Stimulated activated CD4-positive, alpha-beta T cell treated with anti-CD3 and anti-CD28 coated beads, TNF-alpha, amount 100 ng/mL, for 1 hour (primary cell): ENCODE measurements around the gene PIP5K1B.

Experiments used
- DNase-seq, 3 donors: peaks; one replicate each; pipeline ENCODE4 v3.0.0-alpha.2; 2020; ENCODE audit warnings: low read depth in 3 of 3, low spot score in 1 of 3

Gene PIP5K1B

DNA sequence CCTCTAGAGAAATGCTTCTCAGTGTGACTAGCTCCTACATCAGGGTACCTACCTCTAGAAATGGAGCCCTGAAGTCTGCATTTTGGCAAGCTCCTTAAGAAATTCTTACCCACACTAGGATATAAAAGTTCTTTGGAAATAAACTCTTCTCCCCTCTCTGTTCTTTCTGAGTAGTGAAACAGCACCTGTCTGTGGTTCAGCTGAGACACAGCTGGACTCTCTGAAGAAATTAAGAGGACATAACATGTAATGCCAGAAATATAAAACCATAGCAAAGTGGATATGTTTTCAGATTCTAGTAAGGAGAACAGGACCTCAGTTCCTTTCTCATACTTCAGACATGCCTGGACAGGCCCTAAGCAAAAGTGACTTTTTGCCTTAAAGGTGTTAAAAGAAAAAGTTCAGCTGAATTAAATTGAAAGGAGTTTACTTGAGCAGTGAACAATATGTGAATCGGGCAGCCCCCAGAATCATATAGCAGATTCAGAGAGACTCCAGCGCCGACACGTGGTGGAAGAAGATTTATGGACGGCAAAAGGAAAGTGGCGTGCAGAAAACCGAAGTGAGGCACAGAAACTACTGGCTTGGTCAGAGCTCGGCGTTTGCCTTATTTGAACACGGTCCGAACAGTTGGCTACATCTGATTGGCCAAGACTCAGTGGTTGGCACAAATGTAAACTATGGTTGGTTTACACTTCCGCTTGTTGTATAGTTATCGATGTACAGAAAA, 244.4 kb downstream of the PIP5K1B start:
- no peak for DNase-seq

DNA sequence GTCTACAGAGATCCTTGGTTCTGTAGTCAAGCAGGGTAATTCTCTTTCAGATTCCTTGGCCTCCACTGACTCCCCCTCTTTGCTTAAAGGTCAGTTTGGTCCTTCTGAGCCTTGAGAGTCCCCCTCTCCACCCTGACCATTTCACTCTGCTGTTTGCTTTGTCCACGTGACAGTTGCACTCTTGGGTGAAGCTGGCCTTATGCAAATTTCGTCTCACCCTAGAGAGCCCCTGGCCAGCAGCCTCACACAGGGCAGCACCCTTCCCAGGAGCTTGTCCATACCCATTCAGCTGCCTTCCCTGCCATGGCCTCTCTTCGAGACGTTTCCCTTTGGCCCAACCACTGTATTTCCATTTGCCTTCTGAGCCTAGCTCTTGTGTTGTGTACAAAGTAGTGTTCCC, 245.1 kb downstream of the PIP5K1B start:
- no peak for DNase-seq

DNA sequence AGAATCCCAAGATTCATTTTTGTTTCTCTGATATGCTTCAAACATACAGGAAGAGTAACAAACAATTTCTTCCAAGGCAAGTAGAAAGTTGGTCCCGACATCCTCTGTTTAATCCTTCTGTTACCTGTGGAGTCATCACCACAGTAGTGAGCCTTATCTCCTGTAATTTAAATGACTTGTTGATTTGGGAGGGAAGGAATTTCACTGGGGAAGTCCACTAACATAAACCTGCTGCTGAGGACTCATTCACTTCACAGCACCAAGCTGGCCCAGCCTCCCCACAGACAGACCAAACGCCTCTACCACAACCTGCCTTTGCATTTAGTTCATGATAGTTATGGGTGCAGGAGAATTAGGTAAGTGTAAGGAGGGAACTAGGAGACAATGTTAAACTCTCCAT, 245.6 kb downstream of the PIP5K1B start:
- no peak for DNase-seq

DNA sequence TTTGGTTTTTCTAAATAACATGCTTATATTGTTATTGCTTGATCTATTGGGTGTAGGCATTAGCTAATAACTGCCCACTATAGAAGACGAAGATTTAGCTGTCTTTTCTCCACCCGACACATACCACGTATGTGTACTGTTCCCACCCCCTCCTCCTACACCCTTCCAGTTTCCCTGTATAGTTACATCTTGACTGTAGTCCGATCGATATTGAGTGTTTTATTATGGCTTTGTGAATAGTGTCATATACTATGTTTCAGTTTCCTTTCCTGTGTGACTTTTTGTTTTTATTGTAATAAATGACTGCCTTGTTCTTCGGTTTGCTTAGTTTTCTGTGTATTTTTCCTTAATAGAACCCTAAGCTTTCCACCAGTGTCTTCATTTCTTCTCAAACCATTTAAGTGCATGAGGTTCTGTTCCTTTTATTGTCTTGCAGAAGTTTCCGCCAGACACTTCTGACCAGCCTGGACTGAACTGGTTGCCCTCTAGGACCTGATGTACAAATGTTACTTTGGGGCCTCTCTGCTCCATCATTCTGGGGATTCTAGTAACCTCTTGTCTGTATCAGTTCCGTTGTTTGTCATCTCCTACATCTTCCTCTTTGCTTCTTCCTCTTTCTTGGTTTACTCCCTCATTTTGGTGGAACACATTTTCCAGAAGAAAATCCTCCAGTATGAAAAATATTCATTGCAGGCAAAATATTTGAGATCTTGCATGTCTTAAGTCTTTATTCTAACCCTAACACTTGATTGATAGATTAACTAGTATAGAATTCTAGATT, 247.0 kb downstream of the PIP5K1B start:
- no peak for DNase-seq

DNA sequence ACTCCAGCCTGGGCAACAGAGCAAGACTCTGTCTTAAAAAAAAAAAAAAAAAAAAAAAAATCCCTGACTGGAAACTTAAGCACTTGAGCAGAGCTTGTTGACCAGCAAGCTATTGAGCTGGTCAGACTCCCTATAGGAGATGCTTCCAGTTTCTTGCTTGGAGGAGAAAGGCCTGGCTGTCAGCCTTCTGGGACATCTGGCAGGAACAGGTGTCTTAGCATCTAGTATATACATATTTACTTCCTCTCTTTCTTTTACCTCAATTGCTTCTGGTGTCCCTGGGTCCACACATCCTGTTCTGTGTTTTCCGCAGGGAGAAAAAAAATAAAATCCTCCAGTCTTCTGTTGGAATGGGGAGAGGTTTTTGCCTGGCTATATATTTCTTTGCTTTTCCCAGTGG, 248.7 kb downstream of the PIP5K1B start:
- no peak for DNase-seq

DNA sequence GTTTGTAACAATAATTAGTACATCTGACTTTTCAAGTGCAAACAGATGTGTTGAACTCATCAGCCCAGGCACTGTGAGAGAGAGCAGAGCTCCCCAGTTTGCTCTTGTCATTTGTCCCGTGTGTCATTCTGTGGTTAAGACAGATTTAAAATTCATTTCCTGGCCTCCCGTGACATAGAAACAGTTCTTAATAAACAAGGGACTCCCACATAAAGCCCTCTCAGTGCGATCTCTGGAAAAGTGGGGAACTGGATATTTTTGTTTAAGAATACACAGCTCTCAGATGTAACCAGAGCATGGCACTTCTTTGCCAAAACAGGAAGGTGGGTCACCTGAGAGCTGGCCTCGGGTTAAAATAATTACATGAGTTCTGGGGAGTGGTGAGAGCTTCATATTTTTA, 250.3 kb downstream of the PIP5K1B start:
- DNase-seq, result no peak

DNA sequence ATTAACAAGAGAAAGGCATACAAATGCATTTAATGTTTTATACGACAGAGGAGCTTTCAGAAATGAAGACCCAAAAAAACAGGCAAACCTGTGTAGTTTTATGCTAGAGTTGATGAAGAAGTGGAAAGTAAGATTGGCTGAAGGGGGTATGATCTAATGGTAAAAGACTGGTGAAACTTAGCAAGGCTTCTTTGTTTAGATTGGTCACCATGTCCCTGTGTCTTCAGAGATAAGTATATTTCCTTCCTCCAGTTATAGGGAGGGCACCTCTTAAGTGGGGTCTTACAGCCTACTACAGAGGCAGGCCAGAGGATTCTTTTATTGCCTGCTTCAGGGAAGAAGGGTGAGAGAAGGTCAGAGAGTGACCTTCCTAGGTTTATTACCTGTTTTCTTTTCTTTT, 252.4 kb downstream of the PIP5K1B start:
- DNase-seq, result no peak

DNA sequence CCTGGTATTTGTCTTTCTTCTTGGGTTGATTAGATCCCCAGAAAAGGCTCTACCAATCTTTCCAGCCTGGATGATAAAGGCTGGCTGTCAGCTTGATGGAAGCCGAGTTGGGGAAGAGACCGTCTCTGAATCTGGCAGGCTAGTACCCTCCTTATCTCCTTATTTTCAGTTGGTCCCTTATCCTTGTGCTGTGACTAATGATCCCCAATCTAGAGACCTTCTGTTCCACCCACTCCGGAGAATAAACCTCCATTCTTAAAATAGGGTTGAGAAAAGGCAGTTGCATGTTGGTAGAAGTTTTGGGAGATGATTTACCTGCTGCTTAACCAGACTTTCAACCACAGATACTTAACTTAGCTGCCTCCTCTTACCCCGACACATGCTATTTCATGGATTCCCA, 256.5 kb downstream of the PIP5K1B start:
- no peak for DNase-seq

DNA sequence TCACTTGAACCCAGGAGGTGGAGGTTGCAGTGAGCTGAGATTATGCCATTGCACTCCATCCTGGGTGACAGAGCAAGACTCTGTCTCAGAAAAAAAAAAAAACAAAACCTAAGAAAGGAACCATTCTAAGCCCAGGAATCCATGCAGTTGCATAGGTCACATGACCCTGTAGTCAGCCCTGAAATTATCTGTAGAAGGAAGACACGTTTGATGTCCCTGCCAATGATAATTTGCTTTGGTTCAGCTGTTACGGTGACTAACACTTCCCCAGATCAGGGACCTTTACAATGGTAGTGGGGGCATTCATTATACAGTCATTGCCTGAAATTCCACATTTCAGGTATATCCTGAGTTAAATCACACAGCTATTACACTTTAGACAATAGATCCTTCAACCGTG, 258.4 kb downstream of the PIP5K1B start:
- DNase-seq, result no peak

DNA sequence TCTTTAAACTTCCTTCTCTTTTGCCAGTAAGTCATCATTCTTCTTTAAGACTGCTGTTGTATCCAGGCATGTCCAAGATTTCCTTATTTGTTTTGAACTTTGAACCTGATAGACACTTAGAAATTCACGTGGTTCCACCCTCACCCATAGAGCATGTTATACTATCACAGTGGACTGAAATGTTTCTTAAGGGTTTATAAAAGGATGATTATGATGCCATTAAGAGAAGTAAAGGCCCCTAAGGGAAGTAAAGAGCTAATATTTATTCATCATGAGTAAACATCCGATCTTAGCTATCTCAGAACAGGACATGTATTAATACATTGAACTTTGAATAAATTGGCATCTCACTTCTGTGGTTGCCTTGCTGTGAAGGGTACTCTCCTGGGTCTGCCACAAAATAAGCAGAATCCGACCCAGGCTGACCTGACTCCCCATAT, 259.1 kb downstream of the PIP5K1B start:
- no peak for DNase-seq

DNA sequence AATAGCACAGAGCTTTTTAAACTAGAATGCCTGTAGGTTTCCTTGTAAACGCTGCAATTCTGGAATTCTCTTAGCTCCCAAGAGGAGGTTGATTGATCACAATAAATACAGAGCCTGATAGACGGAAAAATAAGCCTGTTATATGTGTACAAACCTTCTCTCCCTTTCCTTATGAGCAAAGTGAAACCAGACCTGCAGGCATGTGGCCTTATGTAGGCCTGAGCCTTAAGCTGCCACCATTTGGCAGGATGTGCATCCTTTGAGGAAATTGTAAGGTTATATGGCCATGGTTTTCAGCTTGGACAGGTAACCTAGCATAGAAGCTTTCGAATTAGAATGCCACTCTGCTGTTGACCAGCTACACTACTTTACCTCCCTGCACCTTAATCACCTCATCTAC, 259.7 kb downstream of the PIP5K1B start:
- DNase-seq, result no peak

DNA sequence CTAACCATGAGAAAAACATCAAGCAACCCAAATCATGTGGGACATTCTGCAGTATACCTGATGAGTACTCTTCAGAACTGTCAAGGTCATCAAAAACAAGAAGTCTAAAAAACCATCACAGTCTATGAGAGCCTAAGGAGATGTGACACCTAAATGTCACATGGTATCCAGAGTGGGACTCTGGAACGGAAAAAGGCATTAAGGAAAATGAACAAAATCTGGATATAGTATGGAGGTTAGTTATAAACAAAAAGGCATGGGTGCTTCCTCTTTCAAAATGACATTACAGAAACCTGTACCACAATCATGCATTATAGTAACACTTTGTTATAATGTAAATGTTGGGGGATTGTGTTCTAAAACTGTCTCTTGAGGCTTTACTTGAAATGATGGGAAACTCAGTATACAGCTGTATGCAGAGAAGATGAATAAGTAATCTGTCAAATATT, 261.5 kb downstream of the PIP5K1B start:
- DNase-seq, result no peak

DNA sequence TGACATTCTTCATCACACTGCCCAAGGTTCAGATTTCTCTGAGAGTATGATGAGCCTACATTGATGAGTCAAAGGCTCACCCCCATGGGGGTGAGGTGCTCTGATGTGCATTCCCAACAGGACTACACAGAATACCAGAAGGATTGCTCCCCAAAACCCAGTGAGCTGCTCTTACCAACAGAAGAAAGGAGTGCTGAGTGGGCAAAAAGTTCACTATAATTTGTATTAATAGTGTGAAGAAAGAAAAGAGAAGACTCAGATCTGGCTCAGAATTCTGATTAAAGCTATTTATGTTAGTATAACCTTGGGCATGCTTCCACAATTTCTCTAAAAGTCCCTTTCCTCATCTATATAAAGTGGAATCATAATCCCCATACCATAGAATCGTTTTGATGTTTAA, 262.8 kb downstream of the PIP5K1B start:
- no peak for DNase-seq

DNA sequence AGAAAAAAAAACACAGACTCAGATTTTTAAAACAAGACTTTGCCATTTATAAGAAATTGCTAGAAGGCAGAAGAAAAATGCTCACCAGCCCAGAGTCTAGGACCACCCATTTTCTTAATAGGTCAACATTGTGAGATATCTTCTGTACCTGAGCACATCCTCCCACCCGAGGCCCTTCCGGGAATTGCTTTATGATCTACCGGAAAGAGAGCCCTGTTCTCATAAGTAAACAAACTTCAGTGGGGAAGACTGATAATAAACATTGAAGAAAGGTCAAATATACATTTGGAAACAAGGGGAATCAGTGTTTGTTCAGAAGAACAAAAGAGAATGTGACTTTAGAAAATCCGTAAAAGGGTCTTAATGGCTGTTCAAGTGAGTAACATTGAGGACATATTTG, 264.5 kb downstream of the PIP5K1B start:
- no peak for DNase-seq

DNA sequence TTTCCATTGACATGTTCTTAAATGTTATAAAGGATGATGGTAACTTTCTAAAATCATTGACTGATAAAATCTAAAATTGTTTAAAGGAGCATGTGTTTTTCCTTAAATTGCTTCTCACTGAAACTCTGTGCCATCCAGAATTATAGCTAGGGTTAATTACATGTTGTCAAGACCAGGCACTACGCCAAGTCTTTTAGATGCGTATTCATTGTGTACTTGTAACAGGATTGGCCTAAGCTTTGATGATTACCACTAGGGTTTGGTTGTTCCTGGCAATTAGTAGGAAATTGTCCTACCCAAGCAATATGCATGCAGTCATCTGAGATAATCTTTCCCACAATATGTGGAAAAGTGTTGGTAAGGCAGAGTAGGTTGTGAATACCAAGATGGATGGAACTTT, 265.1 kb downstream of the PIP5K1B start:
- DNase-seq, result no peak

DNA sequence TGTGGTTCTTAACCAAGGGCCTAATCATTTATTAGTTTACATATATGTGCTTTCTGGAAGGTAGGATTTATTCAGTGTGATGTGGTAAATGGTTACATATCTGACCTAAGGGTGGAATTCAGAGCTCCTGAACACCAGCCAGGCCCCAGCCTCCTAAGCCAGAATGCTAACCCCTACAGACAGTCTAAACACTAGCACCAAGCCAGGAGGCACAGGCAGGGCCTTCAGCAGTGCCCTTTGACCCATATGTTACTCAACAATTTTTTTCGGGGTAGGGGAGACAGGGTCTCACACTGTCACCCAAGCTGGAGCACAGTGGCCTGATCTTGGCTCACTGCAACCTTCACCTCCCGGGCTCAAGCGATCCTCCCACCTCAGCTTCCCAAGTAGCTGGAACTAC, 268.6 kb downstream of the PIP5K1B start:
- DNase-seq, result no peak

DNA sequence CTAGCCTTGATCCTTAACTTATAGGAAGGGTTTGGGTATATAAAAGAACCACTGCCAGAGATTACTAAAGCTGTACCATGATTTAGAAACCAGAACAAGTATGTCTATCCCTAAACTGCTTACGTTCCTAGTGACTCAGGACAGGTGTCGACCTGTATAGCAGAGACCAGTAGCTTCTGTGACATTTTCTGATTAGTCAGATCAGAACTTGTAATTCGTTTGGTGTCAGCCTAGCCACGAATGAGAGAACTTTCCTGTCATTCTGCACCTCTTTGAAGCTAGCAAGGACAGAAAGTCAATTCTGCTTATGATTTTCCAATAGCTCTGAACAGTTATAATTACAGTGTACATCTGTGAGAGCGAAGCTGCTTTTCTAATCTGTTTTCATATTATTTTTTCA, 269.4 kb downstream of the PIP5K1B start:
- no peak for DNase-seq

DNA sequence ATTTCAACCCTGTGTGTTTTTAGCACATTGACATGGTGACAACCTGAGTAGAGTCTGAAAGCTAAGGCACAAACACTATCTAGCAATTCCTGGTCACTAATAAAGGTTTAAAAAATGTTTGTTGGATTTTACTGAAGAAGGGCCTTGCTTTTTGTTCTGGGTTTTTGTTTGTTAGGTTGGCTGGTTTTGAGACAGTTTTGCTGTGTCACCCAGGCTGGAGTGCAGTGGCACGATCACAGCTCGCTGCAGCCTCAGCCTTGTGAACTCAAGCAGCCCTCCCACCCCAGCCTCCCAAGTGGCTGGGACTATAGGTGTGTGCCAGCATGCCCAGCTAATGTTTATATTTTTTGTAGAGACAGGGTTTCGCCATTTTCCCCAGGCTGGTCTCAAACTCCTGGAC, 269.9 kb downstream of the PIP5K1B start:
- DNase-seq, result no peak

DNA sequence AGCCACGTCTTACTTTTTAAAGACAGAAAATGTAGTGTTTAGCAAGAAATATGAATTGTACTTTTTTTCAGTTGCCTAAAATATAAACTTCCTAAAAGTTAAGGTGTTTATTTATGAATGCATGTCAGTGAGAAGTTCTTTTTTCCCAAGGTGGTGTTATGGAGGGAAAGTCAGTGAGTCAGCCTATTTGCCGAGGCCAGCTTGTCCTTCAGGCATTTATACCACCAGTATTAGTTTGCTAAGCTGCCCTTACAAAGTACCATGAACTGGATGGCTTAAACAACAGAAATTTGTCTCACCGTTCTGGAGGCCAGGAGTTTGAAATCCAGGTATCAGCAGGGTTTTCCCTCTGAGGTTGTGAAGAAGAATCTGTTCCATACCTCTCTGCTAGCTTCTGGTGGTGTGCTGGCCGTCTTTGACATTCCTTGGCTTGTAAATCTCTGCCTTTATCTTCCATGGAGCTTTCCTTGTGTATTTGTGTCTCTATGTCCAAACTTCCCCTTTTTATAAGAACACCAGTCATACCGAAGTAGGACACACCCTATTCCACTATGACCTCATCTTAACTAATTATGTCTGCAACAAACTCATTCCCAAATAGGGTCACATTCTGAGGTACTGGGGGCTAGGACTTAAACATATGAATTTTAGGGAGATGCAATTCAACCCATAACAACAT, 270.5 kb downstream of the PIP5K1B start:
- no peak for DNase-seq

DNA sequence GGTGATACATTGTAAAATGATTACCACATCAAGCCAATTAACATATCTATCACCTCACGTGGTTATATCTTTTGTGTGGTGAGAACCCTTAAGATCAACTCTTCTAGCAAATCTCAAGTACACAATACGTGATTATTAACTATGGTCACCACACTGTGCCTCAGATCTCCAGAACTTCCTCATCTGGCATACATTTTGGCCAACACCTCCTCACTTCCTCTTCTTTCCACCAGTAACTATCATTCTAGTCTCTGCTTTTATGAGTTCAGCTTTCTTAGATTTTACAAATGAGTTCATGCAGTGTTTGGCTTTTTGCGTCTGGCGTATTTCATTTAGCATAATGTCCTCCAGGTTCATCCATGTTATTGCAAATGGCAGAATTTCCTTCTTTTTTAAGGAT, 273.0 kb downstream of the PIP5K1B start:
- no peak for DNase-seq

DNA sequence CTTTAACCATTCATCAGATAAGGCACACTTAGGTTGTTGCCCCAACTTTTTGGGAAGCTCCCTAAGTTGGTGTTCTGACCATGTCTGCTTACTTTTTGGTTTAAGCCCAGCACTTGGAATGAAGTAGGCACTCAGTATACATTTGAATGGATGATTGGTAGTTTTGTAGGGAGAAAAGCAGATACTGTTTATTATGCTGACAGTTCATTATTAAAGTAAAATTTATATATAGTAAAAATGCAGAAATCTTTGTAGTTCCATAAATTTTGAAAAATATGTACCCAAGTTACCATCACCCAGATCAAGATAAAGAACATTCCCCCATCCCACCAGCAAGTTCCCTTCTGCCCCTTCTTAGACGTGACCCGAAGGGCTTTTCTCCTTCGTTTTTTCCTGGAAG, 273.5 kb downstream of the PIP5K1B start:
- no peak for DNase-seq
